ENCODE measurements around the gene ZFYVE28.

GRCh38 chr4:2434420-2434819 is 16.0 kb upstream of the ZFYVE28 start:
- no peak for TF ChIP-seq CTCF (IDR thresholded peaks at IDR 0.05; ENCODE audit: insufficient read depth, low read length, poor library complexity, severe bottlenecking)
- no peak for TF ChIP-seq EZH2phosphoT487 (conservative IDR thresholded peaks at IDR 0.05; ENCODE audit: low read length)

All from SU-DHL-6 (cell line).